Vagina (tissue), 2 donors: Measurements from ENCODE around the gene IRF2BPL.

Experiments used
- POLR2A ChIP-seq, 2 donors: fragments of 450-650 bp; IDR thresholded peaks; one replicate each; pipeline ENCODE4 v1.6.1; 2017; ENCODE audit warnings: antibody characterized with exemption in 2 of 2, mild to moderate bottlenecking in 2 of 2, moderate library complexity in 2 of 2
- POLR2AphosphoS5 ChIP-seq, 2 donors: sonication (generic); formaldehyde crosslinking; IDR thresholded peaks; one replicate each; pipeline ENCODE4 v1.9.0; 2017; ENCODE audit warnings: antibody characterized with exemption in 2 of 2, mild to moderate bottlenecking in 2 of 2, low read depth in 1 of 2; ENCODE audit not compliant: insufficient read depth in 1 of 2
- TF ChIP-seq, protein P1 (sequence below), 3 experiments: fragments of 450-650 bp in 2 of 3; fragments of 200-600 bp in 1 of 3; sonication (generic) in 1 of 3; IDR thresholded peaks; one replicate each; pipeline ENCODE4 v1.5.1; 2017 to 2019; ENCODE audit warnings: antibody characterized with exemption in 3 of 3, mild to moderate bottlenecking in 2 of 3, moderate library complexity in 2 of 3

DNA sequence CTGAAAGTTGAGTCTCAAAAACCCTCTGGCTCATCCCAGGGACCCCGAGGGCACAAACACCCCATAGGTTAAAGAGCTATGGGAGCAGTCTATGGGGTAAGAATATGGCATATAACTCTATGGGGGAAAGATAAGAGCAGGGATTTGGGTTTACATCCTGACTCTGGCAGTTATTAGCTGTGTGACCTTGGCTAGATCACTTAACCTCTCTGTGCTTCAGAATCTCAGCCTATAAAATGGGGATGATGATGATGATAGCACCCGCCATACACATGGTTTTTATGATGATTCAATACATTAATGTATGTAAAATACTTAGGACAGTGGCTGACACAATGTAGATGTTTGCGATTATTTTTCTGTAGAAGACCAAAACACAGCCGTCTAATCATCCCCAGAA lies 26.2 kb downstream of the IRF2BPL start:
- TF ChIP-seq, protein P1, sequence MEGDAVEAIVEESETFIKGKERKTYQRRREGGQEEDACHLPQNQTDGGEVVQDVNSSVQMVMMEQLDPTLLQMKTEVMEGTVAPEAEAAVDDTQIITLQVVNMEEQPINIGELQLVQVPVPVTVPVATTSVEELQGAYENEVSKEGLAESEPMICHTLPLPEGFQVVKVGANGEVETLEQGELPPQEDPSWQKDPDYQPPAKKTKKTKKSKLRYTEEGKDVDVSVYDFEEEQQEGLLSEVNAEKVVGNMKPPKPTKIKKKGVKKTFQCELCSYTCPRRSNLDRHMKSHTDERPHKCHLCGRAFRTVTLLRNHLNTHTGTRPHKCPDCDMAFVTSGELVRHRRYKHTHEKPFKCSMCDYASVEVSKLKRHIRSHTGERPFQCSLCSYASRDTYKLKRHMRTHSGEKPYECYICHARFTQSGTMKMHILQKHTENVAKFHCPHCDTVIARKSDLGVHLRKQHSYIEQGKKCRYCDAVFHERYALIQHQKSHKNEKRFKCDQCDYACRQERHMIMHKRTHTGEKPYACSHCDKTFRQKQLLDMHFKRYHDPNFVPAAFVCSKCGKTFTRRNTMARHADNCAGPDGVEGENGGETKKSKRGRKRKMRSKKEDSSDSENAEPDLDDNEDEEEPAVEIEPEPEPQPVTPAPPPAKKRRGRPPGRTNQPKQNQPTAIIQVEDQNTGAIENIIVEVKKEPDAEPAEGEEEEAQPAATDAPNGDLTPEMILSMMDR (IDR thresholded peaks at IDR 0.05), result no peak
- TF ChIP-seq POLR2A (IDR thresholded peaks at IDR 0.05), result no peak
- no peak for TF ChIP-seq POLR2AphosphoS5 (IDR thresholded peaks at IDR 0.05; ENCODE audit: insufficient read depth in 1 of 2, low read depth in 1 of 2)
